RKO (cell line): ENCODE measurements around the gene CHCHD6.

ENCODE experiments used
- DNase-seq: peaks from one replicate; pipeline ENCODE4 v3.0.0-alpha.2; 2016; ENCODE audit warnings: low spot score

Gene CHCHD6

GRCh38 chr3:126994661-126995245 lies 290.7 kb downstream of the CHCHD6 start:
- no peak for DNase-seq

GRCh38 chr3:126995254-126995780 lies 291.3 kb downstream of the CHCHD6 start:
- no peak for DNase-seq

GRCh38 chr3:126995926-126996512 lies 292.0 kb downstream of the CHCHD6 start:
- DNase-seq, result no peak

- DNase-seq, result no peak
These were observed 292.9 kb downstream of the CHCHD6 start for GRCh38 chr3:126996905-126997304.

- DNase-seq, result no peak
These were observed 293.5 kb downstream of the CHCHD6 start for GRCh38 chr3:126997455-126998038.

GRCh38 chr3:126998320-126998719 lies 294.3 kb downstream of the CHCHD6 start:
- DNase-seq, result no peak

- DNase-seq, result no peak
These were observed 294.7 kb downstream of the CHCHD6 start for GRCh38 chr3:126998728-126999127.

- DNase-seq, result no peak
These were observed 295.3 kb downstream of the CHCHD6 start for GRCh38 chr3:126999383-126999782.

GRCh38 chr3:127000119-127000518 lies 296.1 kb downstream of the CHCHD6 start:
- no peak for DNase-seq

GRCh38 chr3:127000761-127001160 lies 296.7 kb downstream of the CHCHD6 start:
- no peak for DNase-seq

- no peak for DNase-seq
These were observed 297.6 kb downstream of the CHCHD6 start for GRCh38 chr3:127001486-127002194.

- no peak for DNase-seq
These were observed 298.4 kb downstream of the CHCHD6 start for GRCh38 chr3:127002195-127003174.

GRCh38 chr3:127003175-127003555 lies 299.1 kb downstream of the CHCHD6 start:
- DNase-seq, result no peak

- DNase-seq, result no peak
These were observed 299.7 kb downstream of the CHCHD6 start for GRCh38 chr3:127003601-127004280.

GRCh38 chr3:127004641-127005397 lies 300.8 kb downstream of the CHCHD6 start:
- no peak for DNase-seq

- no peak for DNase-seq
These were observed 301.9 kb downstream of the CHCHD6 start for GRCh38 chr3:127005864-127006500.

GRCh38 chr3:127006781-127007436 lies 302.9 kb downstream of the CHCHD6 start:
- DNase-seq, result no peak

- DNase-seq, result no peak
These were observed 304.2 kb downstream of the CHCHD6 start for GRCh38 chr3:127008236-127008635.

- no peak for DNase-seq
These were observed 305.5 kb downstream of the CHCHD6 start for GRCh38 chr3:127009531-127009930.
